Hematopoietic multipotent progenitor cell treated with erythropoietin and hydrocortisone succinate and interleukin-3 and kit ligand, for 4 days (in vitro differentiated cells): ENCODE data around the gene NMT1.
"Not testable (repeated sequence)": the region's sequence is repeated elsewhere in the genome, so short reads cannot be mapped to it uniquely, and the experiment has no call there.

Source experiments
- DNase-seq: peaks from one replicate; pipeline ENCODE4 v3.0.0-alpha.2; 2015

Gene NMT1

GRCh38 chr17:45038728-45039634 lies 22.1 kb upstream of the NMT1 start:
- DNase-seq, result no peak

- DNase-seq, result no peak
These were observed 20.7 kb upstream of the NMT1 start for GRCh38 chr17:45040459-45040858.

- no peak for DNase-seq
These were observed 18.6 kb upstream of the NMT1 start for GRCh38 chr17:45042346-45043120.

GRCh38 chr17:45043813-45044540 lies 17.1 kb upstream of the NMT1 start:
- no peak for DNase-seq

GRCh38 chr17:45046537-45047125 lies 14.5 kb upstream of the NMT1 start:
- DNase-seq, result no peak

GRCh38 chr17:45048795-45049563 lies 12.1 kb upstream of the NMT1 start:
- DNase-seq, result peak; percentile 28

- peak; percentile 58 for DNase-seq
These were observed 10.5 kb upstream of the NMT1 start for GRCh38 chr17:45050481-45051059.

- peak; percentile 99 for DNase-seq
These were observed 9.9 kb upstream of the NMT1 start, which contains the start of gene DCAKD for GRCh38 chr17:45051060-45051719. DCAKD (minus strand) TSS chr17:45051632; CDS start chr17:45034885, 16,747 bp downstream.

GRCh38 chr17:45051720-45052051 lies 9.4 kb upstream of the NMT1 start:
- not testable (repeated sequence) for DNase-seq

- peak; percentile 84 for DNase-seq
These were observed 8.9 kb upstream of the NMT1 start for GRCh38 chr17:45052052-45052772.

- no peak for DNase-seq
These were observed 728 bp upstream of the NMT1 start for GRCh38 chr17:45060382-45060796.

GRCh38 chr17:45061606-45062205 lies 589 bp downstream of the NMT1 start:
- no peak for DNase-seq

- peak; percentile 20 for DNase-seq
These were observed 2.1 kb downstream of the NMT1 start for GRCh38 chr17:45063198-45063597.

- no peak for DNase-seq
These were observed 6.5 kb downstream of the NMT1 start for GRCh38 chr17:45067637-45068036.

- no peak for DNase-seq
These were observed 8.9 kb downstream of the NMT1 start for GRCh38 chr17:45070001-45070400.

GRCh38 chr17:45070809-45071208 lies 9.7 kb downstream of the NMT1 start:
- DNase-seq, result no peak

- DNase-seq, result peak; percentile 28
These were observed 12.4 kb downstream of the NMT1 start for GRCh38 chr17:45073414-45074070.

- peak; percentile 78 for DNase-seq
These were observed 16.5 kb downstream of the NMT1 start for GRCh38 chr17:45077643-45078042.

GRCh38 chr17:45081047-45081703 lies 20.1 kb downstream of the NMT1 start:
- DNase-seq, result no peak
